GM13977 (cell line): ENCODE data around the gene GCLM.
"Not testable (repeated sequence)": the region's sequence is repeated elsewhere in the genome, so short reads cannot be mapped to it uniquely, and the experiment has no call there.

Experiments
- DNase-seq: peaks from one replicate; pipeline ENCODE4 v3.0.0; 2012; ENCODE audit warnings: low spot score
- in situ Hi-C: fragments of 300-500 bp; cut with MboI; formaldehyde crosslinking; loops from one replicate; pipeline ENCODE4 v1.12.0; 2022; ENCODE audit warnings: low sequenced_read_pairs, low pct_unique_long_range_greater_than_20kb, mixed read lengths, inconsistent platforms; ENCODE audit not compliant: unreplicated experiment
- TF ChIP-seq, protein P1 (sequence below): IDR thresholded peaks from 2 replicates; pipeline ENCODE4 v1.5.1; 2012; ENCODE audit warnings: mild to moderate bottlenecking, control low read depth; ENCODE audit not compliant: insufficient read depth; ENCODE audit errors: extremely low read depth, missing control alignments

Gene GCLM

GRCh38 chr1:93877529-93877928 is 31.7 kb downstream of the GCLM start:
- TF ChIP-seq, protein P1, sequence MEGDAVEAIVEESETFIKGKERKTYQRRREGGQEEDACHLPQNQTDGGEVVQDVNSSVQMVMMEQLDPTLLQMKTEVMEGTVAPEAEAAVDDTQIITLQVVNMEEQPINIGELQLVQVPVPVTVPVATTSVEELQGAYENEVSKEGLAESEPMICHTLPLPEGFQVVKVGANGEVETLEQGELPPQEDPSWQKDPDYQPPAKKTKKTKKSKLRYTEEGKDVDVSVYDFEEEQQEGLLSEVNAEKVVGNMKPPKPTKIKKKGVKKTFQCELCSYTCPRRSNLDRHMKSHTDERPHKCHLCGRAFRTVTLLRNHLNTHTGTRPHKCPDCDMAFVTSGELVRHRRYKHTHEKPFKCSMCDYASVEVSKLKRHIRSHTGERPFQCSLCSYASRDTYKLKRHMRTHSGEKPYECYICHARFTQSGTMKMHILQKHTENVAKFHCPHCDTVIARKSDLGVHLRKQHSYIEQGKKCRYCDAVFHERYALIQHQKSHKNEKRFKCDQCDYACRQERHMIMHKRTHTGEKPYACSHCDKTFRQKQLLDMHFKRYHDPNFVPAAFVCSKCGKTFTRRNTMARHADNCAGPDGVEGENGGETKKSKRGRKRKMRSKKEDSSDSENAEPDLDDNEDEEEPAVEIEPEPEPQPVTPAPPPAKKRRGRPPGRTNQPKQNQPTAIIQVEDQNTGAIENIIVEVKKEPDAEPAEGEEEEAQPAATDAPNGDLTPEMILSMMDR = no peak
- in situ Hi-C loops = no loop called here
- DNase-seq = no peak

- TF ChIP-seq, protein P1 = no peak
- no peak for DNase-seq
- in situ Hi-C loops = no loop called here
Measured at GRCh38 chr1:93876244-93876643, 33.0 kb downstream of the GCLM start.

DNA sequence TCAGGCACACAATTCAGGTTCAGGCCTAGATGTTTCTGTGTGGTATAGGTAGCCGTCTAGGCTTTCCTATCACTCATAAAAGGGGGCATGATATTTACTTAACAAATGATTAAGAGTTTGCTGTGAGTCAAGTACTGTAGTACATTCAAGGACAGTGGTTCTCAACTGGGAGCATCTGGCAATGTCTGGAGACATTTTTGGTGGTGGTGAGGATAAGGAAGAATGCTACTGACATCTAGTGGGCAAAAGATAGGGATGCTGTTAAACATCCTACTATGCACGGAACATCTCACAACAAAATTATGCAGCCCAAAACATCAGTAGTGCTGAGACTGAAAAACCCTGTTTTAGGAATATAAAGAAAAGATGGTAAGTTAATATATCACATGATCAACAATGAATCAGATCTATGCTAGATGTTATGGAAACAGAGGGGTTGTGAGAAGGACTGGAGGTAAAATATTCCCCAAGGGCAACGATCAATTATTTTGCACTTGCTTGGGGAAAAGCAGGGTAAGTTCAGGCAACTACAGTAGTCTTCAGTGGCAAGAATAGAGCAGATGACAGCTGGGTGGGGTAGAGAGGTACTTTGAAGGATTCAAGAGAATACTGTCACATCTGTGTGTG is 35.1 kb downstream of the GCLM start:
- in situ Hi-C loops = loop anchor here (25.0 kb wide), 1 partner anchor 562 kb away; no protein-coding TSS in a partner anchor
- DNase-seq = no peak
- TF ChIP-seq, protein P1 = peak; percentile 56

DNA sequence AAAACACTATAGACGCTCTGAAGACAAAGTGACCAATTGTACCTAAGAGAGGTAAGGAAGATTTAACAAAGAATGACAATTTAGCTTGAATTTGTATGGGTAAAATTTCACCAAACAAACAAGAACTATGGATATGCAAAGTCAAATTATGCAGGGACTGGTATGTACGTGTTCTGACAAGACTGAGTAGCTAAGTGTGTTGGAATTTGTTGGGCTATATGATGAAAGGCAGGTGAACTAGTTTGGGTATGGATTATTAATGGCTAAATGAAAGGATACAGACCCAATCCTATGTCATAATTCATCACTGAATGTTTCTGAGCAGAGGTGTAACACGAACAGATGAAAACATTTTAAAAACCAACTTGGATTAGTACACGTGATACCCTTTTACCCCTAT is 37.9 kb downstream of the GCLM start:
- in situ Hi-C loops = loop anchor here (25.0 kb wide), 1 partner anchor 559 kb away; no protein-coding TSS in a partner anchor
- TF ChIP-seq, protein P1 = no peak
- no peak for DNase-seq

GRCh38 chr1:93869653-93870052 is 39.6 kb downstream of the GCLM start:
- TF ChIP-seq, protein P1 = no peak
- DNase-seq = no peak
- in situ Hi-C loops = loop anchor here (25.0 kb wide), 1 partner anchor 557 kb away; no protein-coding TSS in a partner anchor

- in situ Hi-C loops = loop anchor here (25.0 kb wide), 1 partner anchor 556 kb away; no protein-coding TSS in a partner anchor
- DNase-seq = not testable (repeated sequence)
Measured at GRCh38 chr1:93868492-93868891, 40.7 kb downstream of the GCLM start.

- no peak for DNase-seq
- in situ Hi-C loops = loop anchor here (25.0 kb wide), 1 partner anchor 553 kb away; no protein-coding TSS in a partner anchor
- TF ChIP-seq, protein P1 = no peak
Measured at GRCh38 chr1:93865253-93865652, 44.0 kb downstream of the GCLM start.
